HG03066 (cell line): ENCODE measurements around the gene DENND11.
"Not testable (repeated sequence)": the region's sequence is repeated elsewhere in the genome, so short reads cannot be mapped to it uniquely, and the experiment has no call there.

ENCODE experiments used
- ATAC-seq: cut with Tn5 transposase; IDR thresholded peaks from one replicate; pipeline ENCODE4 v1.9.1; 2021; ENCODE audit warnings: low read depth; ENCODE audit not compliant: unreplicated experiment

DENND11 gene

DNA sequence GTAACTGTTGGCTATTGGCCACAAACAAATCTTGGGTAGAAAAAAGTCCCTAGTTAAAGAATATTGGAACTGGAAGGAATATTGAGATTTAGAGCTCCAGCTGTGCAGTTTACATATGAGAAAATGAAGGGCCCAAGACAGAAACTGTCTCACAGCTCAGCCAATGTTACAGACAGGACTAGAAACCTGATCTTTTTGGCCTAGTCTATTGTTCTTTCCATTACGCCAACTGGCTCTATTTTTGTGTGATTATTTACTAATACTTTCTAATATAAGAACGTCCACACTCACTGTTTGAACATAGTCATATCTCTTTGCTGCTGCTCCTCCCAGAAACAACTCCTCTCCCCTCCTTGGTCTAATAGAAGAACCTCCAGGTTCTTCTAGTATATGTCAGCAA, 7.4 kb upstream of the DENND11 start:
- no peak for ATAC-seq

GRCh38 chr7:141708351-141708750, 6.4 kb upstream of the DENND11 start, which contains the start of gene WEE2:
Gene WEE2, plus strand, starts transcription at chr7:141708353. Its CDS starts 406 bp downstream, at chr7:141708759.
- no peak for ATAC-seq

DNA sequence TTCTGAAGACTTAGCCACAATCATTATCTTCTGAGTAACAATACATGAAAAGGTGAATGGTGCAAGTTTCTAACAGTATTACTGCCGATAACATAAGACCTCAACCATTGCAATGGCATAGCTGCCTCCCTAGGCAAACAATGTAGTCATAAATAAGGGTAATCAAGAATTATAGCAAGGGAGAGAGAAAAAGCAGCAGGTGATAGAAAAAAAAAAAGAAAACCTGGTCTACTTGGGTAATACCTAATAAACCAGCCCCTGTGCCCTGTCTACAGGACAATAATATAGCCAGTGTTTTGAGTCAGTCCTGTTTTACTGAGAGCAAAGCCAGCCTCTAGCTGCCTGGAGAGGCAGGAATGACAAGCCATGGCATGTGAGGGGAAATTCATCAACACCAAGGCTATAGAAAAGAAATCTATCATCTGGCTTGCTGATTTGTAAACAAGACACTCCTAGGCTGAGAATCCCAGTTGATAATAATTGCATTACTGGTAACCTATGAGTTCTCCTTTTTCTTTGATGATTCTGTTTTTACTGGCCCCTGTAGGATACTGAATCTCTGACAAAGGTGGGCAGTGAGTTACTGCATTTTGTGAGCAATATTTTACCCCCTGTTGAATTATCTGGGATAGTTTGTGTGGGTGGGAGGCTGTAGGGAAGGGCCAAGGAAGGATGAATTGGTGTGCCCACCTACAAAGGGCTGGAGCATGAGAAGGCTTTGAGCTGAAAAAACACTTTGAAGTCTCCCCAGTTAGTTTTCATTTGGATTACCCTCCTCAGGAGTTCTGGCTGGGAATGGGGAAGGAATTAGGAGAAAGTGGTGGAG, 4.5 kb upstream of the DENND11 start:
- ATAC-seq = no peak

DNA sequence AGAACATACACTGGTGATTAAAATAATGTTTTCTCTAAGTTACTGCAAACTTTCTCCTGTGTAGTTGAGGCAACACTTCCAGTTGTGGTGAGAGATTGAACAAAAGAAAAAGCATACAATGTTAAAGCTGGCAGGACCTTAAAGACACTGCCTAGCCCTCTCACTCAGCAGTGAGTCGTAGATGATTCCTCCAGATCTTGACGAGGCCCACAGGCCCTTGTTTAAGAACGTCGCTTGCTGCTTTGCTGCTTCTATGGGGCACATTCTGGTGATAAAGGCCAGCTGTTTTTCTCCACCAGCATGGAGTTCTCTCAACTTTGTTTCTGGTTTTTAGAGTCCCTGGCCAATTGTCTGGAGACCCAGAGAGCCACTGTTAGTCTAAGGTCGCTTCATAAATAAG, 2.8 kb upstream of the DENND11 start:
- ATAC-seq = no peak

DNA sequence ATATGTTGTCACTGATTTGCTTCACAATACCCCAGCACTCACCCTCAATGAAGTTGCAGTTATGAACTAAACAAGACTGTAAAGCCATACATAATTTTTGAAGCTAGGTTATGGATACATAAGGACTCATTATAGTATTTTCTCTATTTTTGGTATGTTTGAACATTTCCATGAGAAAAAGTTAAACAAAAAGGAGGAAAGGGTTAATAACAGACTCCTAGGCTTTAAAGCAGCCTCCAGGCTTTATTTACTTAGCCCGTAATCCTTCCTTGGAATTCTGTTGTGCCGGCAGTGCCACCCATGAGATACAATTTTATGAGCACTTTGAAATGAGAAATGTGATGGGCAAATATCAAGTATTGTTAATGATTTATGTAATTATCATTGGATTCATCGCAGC, 2.1 kb upstream of the DENND11 start:
- no peak for ATAC-seq

- ATAC-seq = no peak
Measured at GRCh38 chr7:141702892-141703291, 926 bp upstream of the DENND11 start.

- peak; percentile 80 for ATAC-seq
Measured at GRCh38 chr7:141701489-141702046, 398 bp downstream of the DENND11 start.

DNA sequence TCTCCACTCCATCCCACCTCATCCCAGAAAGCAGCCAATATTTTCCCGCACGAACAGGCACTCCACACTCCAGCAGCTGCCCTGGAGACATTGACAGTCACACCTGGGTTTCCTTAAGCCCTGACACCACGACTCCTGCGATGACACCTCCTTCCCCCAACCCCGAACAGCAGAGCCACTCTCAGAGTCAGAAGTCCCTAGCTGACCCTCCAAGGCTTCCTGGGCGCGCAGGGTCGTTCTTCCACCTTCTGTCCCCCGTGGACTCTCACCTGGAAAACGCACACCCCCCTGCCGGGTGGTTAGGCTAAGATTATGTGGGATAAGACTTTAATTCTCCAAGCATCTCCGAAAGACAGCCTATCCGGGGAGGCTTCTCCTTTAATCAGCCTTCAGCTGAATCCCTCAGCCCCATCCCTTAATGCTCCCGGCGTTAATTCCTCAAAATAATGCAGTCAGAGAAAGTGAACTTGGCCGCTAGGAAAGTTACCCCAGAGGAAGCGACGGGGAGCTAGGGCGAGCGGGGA, 1.1 kb downstream of the DENND11 start:
- peak; percentile 3 for ATAC-seq

DNA sequence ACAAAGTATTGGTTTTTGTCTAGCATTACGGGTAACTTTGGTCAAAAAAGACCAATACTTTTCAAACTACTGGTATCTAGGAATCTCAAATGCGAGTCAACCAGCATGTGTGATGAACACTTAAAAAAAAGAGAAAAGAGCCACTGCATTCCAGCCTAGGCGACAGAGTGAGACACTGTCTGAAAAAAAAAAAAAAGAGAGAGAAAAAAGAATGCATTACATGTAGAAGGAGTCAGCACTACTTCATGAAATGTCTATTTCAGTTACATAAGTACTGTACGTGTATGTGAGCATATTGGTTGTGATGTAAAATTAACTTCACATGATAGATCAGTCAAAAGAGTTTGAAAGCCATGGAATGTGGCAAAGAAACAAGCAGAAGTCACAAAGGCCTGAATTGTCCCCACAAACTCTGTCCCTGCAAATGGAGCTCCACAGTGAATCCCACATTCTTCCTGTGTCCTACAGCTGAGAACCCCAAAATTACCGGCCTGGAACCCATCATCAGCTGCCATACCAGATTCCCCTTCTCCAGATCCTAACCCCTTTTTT, 1.6 kb downstream of the DENND11 start:
- ATAC-seq = no peak

GRCh38 chr7:141699860-141700259, 2.1 kb downstream of the DENND11 start:
- ATAC-seq = no peak

DNA sequence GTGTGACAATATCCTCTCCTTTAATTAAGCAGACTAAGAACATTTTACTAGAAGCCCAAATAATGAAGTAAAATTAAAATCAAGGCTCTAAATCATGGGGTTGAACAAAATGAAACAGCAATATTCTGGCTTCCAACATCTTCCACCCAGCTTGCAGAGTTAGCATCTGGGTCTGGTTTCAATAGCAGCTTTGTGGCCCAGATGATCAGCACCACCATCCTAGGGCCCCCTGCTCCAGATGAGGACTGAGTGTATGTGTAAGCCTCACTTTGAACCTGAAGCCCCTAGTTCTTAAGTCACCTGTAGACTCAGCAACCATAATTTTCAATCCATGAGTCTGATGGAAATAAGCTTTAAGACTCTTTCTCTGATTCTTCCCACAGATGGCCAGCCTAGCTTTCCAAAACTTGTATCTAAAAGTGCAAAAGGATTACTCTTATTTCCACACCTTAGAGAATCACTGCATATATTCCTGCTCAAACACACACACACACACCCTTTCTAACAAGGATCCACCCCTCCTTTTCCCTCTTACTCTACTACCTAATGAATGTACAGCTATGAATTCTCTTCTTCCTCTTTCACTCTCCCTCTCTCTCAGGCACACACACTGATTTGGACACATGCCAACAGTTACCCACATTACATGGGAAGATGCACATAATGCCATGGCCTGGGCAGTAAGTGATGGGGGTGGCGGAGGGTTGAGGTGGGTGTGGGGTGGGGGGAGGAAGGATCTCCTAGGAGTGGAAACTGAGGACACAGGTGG, 3.5 kb downstream of the DENND11 start:
- no peak for ATAC-seq

GRCh38 chr7:141697211-141697871, 4.6 kb downstream of the DENND11 start:
- no peak for ATAC-seq

- ATAC-seq = no peak
Measured at GRCh38 chr7:141696348-141696747, 5.6 kb downstream of the DENND11 start.

DNA sequence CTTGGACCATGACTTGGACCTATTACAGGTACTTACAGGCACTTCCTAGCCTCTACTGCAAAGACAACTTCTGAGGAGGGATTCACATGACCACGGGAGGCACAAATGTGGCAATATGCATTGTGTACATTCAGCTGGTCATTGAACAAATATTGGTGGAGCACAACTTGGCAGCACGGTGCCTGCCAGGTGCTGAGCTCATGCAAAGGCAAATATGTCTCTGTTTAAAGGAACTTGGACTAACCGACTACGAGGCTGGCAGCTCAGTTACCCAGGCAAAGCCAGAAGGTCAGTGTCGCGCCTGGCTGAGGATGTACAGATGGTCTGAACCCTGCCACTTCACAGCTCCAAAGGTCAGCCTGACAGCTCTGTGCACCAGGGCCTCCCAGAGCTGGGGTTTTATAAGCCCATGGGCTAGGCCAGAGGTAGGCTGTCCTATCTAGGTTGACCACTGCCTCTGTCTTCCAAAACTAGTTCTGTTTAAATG, 6.1 kb downstream of the DENND11 start:
- ATAC-seq = no peak

DNA sequence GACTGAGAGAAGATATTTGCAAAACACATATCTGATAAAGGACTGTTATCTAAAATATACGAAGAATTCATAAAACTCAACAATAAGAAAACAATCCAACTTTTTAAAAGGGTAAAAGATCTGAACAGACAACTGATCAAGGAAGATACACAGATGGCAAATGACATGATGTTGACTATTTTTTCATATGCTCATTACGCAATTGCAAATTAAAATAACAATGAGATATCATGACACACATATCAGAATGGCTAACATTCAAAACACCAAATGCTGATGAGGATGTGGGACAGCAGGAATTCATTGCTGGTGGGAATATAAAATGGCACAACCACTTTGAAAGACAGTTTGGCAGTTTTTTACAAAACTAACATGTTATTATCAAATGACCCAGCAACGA, 8.9 kb downstream of the DENND11 start:
- ATAC-seq = no peak

DNA sequence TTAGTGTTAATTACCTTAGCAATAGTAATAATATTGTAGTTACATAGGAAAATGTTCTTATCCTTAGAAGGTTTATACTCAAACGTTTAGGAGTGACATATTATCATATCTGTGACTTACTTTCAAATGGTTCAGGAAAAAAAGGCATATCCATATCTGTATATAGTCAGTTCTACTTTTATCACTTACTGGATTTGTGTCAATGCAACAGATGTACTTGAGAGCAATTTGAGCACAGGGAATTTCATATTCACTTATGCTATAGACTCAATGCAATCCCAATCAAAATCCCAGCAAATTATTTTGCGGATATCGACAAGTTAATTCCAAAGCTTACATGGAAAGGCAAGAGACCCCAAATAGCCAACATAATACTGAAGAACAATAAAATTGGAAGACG, 10.0 kb downstream of the DENND11 start:
- ATAC-seq = no peak

DNA sequence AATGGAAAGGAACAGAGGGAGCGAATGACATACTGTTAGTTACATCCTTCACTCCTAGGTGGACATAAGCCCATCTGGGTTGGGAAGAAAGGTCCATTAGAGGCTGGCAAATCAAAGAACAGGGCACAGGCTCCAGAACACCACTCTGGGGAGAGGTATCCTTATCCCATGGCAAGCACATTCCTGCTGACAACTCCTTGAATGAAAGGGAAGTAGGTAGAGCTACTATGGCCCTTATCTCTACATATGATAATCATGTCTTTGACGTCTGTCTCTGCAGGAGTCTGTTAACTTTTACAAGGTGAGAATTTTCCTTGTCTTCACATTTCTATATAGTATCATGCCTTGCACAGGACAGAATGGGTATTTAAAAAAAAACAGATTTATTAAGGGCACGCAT, 10.4 kb downstream of the DENND11 start:
- no peak for ATAC-seq

GRCh38 chr7:141689072-141689825, 12.7 kb downstream of the DENND11 start:
- ATAC-seq = not testable (repeated sequence)

- ATAC-seq = no peak
Measured at GRCh38 chr7:141688043-141688442, 13.9 kb downstream of the DENND11 start.

GRCh38 chr7:141686670-141687069, 15.3 kb downstream of the DENND11 start:
- ATAC-seq = no peak
